ENCODE data around the gene SMC4. TPM values are rescaled to one million over a fixed set of nuclear protein-coding genes. Genes with fewer than 3 reads are reported as not detected.
"Not testable (repeated sequence)": the region's sequence is repeated elsewhere in the genome, so short reads cannot be mapped to it uniquely, and the experiment has no call there.

SMC4 gene
- polyA plus RNA-seq, 1 of the 3 experiments (the other 2 are of a cell fraction): 26.1 TPM

DNA sequence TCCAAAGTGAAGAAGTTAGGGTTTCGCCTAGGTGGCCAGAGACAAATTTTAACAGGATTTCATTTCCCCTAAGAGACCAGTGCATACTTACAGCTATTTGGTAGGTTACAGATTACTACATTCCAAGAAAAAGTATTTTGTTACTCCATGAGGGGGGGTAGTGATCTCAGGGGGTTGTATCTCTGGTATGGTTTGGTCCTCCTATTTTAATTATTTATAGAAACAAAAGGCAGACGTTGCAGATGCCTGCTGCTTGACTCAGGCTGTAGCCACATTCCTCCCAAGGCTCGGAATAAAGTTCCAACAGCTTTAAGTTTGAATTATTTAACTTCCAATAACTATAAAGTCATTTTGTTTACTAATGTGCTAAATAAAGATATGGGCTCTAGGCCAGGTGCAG, 51.4 kb downstream of the SMC4 start (continued):
- TF ChIP-seq TEAD4 (IDR thresholded peaks at IDR 0.05; ENCODE audit: borderline replicate concordance, insufficient read depth) (peak; percentile 80), CHD2 (IDR thresholded peaks at IDR 0.05; ENCODE audit: low read length, partially characterized antibody) (no peak), TAF1 (IDR thresholded peaks at IDR 0.05; ENCODE audit: borderline replicate concordance, low read depth, low read length) (no peak), MXI1 (IDR thresholded peaks at IDR 0.05; ENCODE audit: low read depth, low read length) (no peak), POLR2AphosphoS5 (IDR thresholded peaks at IDR 0.05; ENCODE audit: low read depth, low read length) (no peak), TCF12 (IDR thresholded peaks at IDR 0.05) (peak; percentile 74), GABPA (IDR thresholded peaks at IDR 0.05; ENCODE audit: low read depth) (no peak), RCOR1 (IDR thresholded peaks at IDR 0.05; ENCODE audit: low read length) (no peak), YY1 (IDR thresholded peaks at IDR 0.05; ENCODE audit: low read depth) (no peak; the same call in 1 of the 2 replicates), JUND (IDR thresholded peaks at IDR 0.05) (peak; percentile 66), SMC3 (IDR thresholded peaks at IDR 0.05; ENCODE audit: low read depth, low read length) (no peak), GATA2 (CRISPR knock-in tag; IDR thresholded peaks at IDR 0.05) (no peak)

DNA sequence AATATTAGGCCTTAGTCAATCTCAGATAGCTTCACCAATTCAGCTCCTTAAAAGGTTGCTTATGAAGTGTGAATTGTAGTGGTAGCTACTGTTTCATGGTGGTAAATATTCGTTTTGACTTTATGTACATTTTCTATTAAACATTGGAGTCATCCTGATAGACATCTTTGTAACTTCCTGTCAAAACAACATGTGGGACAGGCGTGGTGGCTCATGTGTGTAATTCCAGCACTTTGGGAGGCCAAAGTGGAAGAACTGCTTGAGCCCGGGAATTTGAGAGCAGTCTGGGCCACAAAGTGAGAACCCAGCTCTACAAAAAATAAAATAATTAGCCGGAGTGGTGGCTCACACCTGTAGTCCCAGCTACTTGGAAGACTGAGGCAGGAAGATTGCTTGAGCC, 52.2 kb downstream of the SMC4 start:
- Histone ChIP-seq H3K4me1 (ENCODE audit: control insufficient read depth in 1 of 2, insufficient read depth in 2 of 2, low read depth in 1 of 2, low read length in 1 of 2) (peaks cover 8 to 19% of the 10 kb centered on the region in 2 experiments), H3K9me2 (no peaks in the 10 kb centered on the region), H3K27me3 (ENCODE audit: insufficient read depth) (no peaks in the 10 kb centered on the region), H4K20me1 (ENCODE audit: insufficient read depth) (no peaks in the 10 kb centered on the region), H3F3A (replicated peaks; ENCODE audit: insufficient read depth) (peaks cover 33% of the 10 kb centered on the region), H3K9ac (peak overlapping the region; percentile 21; the same call in 1 of the 2 replicates), H3K79me2 (ENCODE audit: insufficient read depth) (peaks cover 27% of the 10 kb centered on the region), H3K36me3 (replicated peaks in 1 of 2; ENCODE audit: control insufficient read depth in 1 of 2, insufficient read depth in 2 of 2, low read length in 1 of 2) (no peaks in the 10 kb centered on the region), H2AFZ (ENCODE audit: low read depth) (peak overlapping the region; percentile 17; the same call in 1 of the 2 replicates), H3K27ac (ENCODE audit: low read depth in 2 of 2, low read length in 1 of 2) (peak overlapping the region; percentile 24 to 96; a peak in 3 of 4 replicates), H3K4me3 (ENCODE audit: low read depth in 2 of 2, low read length in 1 of 2) (no peak overlapping the region), H3K9me3 (no peaks in the 10 kb centered on the region), H3K4me2 (peak overlapping the region; percentile 25; the same call in 1 of the 2 replicates)
- TF ChIP-seq TAF1 (IDR thresholded peaks at IDR 0.05; ENCODE audit: borderline replicate concordance, low read depth, low read length) (no peak), FOSL2 (IDR thresholded peaks at IDR 0.05; ENCODE audit: borderline replicate concordance, low read depth) (no peak), RFX5 (IDR thresholded peaks at IDR 0.05; ENCODE audit: low read length) (no peak), FOXM1 (IDR thresholded peaks at IDR 0.05; ENCODE audit: low read depth) (no peak), RCOR1 (IDR thresholded peaks at IDR 0.05; ENCODE audit: low read length) (no peak), RXRA (IDR thresholded peaks at IDR 0.05; ENCODE audit: borderline replicate concordance, low read depth) (no peak), TCF12 (IDR thresholded peaks at IDR 0.05) (no peak)
- ChIA-PET CTCF (interaction anchor here (0.9 kb wide), 1 partner anchor 11 kb away, joined by 3 read pairs; no protein-coding TSS in a partner anchor), POLR2A (no interaction called here)
- DNase-seq: no peak
- 68% methylated on average over 4 of the region's 4 CpGs for WGBS (ENCODE audit: low lambda C conversion rate)

DNA sequence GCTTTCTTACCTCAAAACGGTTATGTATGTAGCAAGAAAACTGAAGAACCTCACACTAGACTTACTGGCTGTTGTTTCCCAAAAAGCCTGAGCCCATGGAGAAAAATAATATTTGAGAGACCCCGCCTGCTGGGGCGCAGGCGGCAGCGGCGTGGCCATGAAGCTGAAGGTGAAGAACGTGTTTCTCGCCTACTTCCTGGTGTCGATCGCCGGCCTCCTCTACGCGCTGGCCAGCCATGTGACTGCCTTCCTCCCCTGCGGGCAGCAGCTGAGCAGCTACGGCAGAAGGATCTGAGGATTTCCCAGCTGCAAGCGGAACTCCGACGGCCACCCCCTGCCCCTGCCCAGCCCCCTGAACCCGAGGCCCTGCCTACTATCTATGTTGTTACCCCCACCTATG, 52.8 kb downstream of the SMC4 start:
- H2AFZ ChIP-seq (ENCODE audit: low read depth); H3K9me2 ChIP-seq; H3K9ac ChIP-seq; H3K36me3 ChIP-seq (replicated peaks in 1 of 2; ENCODE audit: control insufficient read depth in 1 of 2, insufficient read depth in 2 of 2, low read length in 1 of 2); H3K27me3 ChIP-seq (ENCODE audit: insufficient read depth); H3K4me2 ChIP-seq; H3K4me3 ChIP-seq (ENCODE audit: low read depth in 2 of 2, low read length in 1 of 2); POLR2A ChIA-PET; DNase-seq; H4K20me1 ChIP-seq (ENCODE audit: insufficient read depth); H3K27ac ChIP-seq (ENCODE audit: low read depth in 2 of 2, low read length in 1 of 2); H3K9me3 ChIP-seq: not testable (repeated sequence)
- CTCF ChIA-PET: interaction anchor here (0.9 kb wide), 1 partner anchor 10 kb away, joined by 3 read pairs; no protein-coding TSS in a partner anchor
- peaks cover 20% of the 10 kb centered on the region for H3K79me2 ChIP-seq (ENCODE audit: insufficient read depth)
- WGBS (ENCODE audit: low lambda C conversion rate): 98% methylated on average over 19 of the region's 19 CpGs
- peaks cover 30% of the 10 kb centered on the region for H3F3A ChIP-seq (replicated peaks; ENCODE audit: insufficient read depth)
- H3K4me1 ChIP-seq (ENCODE audit: control insufficient read depth in 1 of 2, insufficient read depth in 2 of 2, low read depth in 1 of 2, low read length in 1 of 2): peaks cover 6 to 19% of the 10 kb centered on the region in 2 experiments

Data from SK-N-SH (cell line).